Globus pallidus (tissue), 1 donor: ENCODE data around the gene KIAA0040.

ENCODE experiments used
- DNase-seq: peaks from one replicate; pipeline ENCODE4 v3.0.0-alpha.2; 2015; ENCODE audit warnings: low spot score

Gene KIAA0040

DNA sequence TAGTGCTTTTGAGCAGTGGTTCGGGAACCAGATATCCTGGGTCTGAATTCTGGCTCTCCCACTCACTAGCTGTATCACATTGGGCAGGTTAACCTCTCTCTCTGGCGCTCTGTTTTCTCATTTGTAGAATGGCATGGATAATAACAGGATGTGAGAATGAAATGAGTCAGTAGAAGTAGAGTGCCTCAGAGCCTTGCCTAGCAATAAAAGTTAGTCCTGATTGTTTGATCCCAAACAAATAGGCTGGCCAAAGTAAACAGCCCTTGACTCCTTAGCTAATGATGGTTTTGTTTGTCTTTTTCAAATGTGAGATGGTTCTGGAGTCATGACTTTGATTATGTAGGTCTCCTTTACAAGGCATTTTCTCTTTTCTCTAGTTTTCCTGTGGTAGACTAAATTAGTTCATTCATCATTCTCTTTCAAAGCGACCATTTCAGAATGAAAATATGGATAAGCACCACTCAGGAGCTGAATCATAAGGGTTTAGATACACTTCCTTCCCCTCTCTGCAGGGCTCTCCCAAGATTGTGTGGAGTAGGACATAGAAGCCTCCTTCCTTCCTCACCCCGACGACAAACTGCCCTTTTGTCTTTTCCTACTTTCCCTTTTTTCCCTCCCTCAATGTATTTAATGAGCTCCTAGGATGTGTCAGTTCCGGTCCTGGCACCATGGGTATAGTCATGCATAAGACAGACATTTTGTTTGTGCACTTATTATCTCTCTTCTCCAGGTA lies 23.1 kb downstream of the KIAA0040 start:
- DNase-seq: no peak

DNA sequence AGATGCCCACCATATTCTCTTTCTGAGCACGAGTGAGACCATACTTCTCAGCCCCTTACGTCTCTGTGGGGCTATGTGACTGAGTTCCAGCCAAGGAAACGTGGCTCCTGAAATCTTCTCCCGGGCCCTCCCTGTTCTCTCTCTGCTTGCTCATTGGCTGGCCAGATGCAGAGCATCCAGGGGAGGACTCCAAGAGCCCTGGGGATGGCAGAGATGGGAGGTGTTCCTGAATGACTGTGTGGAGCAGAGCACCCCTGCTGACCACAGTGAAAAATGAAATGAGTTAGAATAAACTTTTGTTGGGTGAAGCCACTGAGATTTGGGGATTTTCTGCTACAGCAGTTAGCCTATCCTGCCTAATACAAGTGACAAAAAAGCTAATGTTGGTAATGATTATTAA lies 23.8 kb downstream of the KIAA0040 start:
- DNase-seq: no peak

DNA sequence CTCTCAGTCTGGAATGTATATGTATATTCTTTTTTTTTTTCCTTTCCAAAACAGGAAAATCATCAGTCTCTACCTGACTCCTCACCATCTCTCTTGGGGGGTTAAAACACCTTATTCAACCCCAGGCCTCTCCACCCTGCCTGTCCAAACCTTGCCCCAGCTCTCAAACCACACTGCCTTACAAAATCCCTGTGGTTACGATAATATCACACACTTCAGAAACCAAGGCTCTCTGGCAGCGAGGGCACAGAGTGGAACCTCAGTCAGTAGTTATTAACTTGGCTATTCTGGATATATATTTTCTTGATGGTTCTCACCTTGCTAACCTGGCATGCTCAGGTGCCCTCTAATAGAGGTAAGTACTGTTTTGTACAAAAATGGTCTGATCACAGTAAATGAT lies 24.7 kb downstream of the KIAA0040 start:
- DNase-seq: no peak

DNA sequence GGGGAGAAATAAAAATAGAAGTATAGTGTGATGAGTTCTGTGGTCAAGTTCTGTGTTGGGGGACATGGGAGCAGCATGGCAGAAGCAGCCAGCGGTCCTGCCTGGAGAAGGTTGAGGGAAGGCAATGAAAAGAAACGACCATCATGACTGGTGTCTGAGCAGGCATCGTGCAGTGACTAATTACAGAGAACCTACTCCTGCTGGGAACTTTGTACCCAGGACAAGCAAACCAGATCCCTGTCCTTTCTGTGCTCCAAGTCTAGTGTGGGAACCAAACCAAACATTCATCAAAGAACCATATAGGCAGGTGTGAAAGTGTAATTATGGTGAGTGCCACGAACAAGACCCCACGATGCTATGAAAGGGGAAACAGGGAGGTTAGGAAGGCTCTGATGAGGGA lies 25.8 kb downstream of the KIAA0040 start:
- no peak for DNase-seq

- DNase-seq: no peak
These were observed 27.8 kb downstream of the KIAA0040 start for GRCh38 chr1:175164751-175165150.

DNA sequence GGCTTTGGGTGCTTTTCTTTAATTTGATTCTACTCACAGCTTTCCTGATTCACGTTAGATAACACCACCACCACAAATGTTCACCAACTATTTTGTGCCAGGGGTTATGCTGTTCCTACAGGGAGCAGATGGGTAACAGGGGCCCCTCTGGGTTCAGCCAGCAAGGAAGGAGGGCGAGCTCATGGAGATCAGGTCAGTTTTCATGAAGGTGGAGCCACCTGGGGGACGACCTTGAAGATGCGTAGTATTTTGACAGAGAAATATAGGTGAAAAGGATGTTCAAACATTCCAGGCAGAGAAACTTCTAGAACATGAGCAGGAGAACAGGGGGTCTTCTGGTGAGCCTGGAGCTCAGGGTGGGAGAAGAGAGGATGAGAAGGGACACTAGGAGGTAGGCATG lies 28.9 kb downstream of the KIAA0040 start:
- no peak for DNase-seq

GRCh38 chr1:175162955-175163354 lies 29.6 kb downstream of the KIAA0040 start:
- no peak for DNase-seq

GRCh38 chr1:175158170-175158591 lies 34.4 kb downstream of the KIAA0040 start:
- no peak for DNase-seq

- no peak for DNase-seq
These were observed 35.4 kb downstream of the KIAA0040 start for GRCh38 chr1:175157200-175157599.

DNA sequence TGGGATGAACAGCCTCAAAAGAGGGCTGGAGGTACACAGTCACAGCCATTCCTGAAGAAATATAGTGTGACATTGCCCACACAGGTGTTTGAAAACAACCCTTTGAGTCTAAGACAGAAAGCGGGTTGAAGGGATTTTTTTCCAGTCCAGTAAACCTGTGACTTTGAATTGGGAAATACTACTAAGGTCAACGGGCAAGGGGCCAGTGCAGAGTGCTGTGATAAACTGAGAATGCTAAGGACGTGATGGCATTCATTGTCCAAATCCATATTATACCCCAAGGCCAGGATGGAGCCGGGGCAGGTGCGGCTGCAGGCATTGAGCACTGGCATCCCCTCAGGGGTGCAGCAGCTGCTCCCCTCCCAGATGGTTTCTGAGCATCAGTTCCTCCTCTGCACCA lies 36.6 kb downstream of the KIAA0040 start:
- DNase-seq: no peak

GRCh38 chr1:175155473-175155856 lies 37.1 kb downstream of the KIAA0040 start:
- DNase-seq: no peak

DNA sequence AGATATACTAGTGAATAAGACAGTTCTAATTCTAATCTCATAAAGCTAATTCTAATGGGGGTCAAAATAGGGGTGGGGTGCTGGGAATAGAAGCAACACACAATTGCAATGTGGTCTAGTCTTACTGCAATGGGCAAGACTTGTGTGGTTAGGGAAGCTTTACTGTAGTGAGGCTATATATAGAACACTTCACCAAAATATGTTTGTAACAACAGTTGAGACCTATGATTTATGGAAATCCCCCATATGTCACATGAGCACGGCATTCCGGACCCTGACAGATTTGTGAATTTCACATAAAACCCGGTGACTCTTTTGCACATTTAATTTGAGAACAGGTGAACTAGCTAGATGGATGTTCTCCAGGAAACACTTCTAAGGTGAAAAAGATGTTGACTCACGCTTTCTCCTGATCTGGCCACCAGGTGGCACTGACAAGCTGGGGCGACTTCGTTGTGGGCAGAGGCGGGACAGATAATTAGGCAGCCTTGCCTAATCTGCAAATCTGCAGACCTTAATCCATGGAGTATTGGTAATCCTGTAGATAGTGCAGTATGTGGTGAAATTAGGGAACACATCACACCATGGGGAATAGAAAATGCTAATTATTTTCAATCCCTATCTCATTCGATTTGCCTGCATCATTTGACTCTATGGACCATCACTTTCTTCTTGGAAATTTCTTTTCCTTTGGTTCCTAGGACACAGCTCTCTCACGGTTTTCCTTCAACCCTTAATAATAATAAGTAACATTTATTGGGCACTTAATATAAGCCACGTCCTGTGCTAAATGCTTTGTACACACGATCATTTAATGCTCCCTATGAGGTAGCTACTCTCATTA lies 37.7 kb downstream of the KIAA0040 start:
- DNase-seq: peak; percentile 40

GRCh38 chr1:175152006-175152652 lies 40.4 kb downstream of the KIAA0040 start:
- peak; percentile 54 for DNase-seq

GRCh38 chr1:175150596-175151319 lies 41.8 kb downstream of the KIAA0040 start:
- no peak for DNase-seq

DNA sequence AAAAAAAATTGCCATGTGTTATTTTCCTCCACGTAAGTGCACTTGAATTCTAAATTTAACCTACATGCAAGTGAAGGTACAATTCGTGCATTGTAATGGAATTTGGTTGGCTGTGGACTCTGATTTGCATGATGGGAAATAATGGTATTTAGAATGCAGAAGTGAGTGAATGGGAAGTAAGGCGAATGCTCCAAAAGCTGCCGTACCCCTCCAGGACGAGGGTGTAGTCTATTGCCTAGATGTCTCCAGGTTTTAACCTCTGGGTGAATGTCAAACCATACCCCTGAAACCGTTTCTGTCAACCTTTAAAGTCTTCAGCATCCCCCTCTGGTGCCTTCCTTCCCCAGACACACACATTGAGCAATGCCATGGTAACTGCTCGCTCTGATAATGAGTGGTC lies 44.5 kb downstream of the KIAA0040 start:
- DNase-seq: no peak

DNA sequence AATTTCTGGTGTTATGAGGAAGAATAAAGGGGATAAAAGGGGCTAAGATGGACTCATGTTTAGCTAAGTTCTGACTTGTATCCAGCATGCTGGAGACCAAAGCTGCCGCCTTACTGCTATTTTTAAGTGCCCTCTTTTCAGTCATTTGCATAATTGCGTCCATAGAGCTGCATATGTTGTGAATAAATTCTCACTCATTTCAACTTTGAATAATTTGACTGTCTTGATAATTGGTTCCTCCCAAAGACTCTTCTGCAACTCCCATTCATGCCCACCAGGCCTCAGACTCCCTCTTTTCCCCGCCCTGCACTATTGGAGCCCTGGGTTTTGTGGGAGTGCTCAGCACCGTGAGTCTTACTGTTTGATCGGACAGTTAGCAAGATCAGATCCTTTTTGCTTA lies 45.0 kb downstream of the KIAA0040 start:
- DNase-seq: no peak

DNA sequence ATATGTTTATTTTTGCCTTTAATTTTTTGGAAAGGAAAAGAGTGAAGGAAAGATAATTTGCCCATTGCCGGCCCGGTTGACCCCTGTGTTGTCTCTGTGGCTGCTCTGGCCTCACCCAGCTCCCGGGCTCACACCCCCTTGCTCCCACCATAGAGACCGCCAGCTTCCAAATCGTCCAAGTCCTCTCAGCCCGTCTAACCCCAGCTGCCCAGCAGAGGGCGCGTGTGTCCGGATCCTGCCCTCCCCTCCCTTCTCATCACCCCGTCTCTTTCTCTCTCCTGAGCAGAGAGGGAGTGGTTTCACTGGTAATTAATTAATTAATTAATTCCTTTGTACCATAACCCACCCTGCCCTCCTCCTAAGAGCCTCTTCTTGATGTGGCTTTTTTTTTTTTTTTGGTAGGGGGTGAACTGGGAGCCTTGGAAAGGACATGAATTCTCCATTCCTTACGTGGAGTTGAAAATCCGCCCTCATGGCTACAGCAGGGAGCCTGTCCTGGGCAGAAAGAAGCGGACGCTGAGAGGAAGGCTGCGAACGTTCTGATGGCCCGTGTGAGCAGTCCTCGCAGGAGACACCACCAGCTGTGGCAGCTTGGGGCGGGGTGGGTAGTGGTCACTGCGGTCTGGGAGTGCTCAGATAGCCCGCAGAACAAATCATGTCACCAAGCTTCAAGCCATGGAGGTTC lies 45.9 kb downstream of the KIAA0040 start:
- DNase-seq: peak; percentile 13

GRCh38 chr1:175145899-175146528 lies 46.6 kb downstream of the KIAA0040 start:
- no peak for DNase-seq

- no peak for DNase-seq
These were observed 54.0 kb downstream of the KIAA0040 start for GRCh38 chr1:175138579-175138978.

DNA sequence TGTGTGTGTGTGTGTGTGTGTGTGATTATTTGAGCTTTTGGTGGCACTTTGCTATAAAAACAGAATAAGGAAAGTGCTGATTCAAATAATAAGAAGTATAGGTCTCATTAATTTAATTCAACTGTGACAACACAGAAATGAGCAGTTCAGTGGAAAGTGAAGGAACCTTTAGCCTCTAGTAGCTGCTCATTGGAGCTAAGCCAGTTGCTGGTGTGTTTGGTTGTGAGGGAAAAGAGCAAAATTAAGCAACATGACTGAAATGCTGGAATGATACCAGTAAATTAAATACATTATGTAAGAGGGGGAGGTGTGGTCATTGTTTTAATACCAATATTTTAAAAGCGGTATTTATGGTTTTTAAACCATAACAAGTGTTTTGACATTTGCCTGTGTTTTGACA lies 55.2 kb downstream of the KIAA0040 start:
- no peak for DNase-seq

DNA sequence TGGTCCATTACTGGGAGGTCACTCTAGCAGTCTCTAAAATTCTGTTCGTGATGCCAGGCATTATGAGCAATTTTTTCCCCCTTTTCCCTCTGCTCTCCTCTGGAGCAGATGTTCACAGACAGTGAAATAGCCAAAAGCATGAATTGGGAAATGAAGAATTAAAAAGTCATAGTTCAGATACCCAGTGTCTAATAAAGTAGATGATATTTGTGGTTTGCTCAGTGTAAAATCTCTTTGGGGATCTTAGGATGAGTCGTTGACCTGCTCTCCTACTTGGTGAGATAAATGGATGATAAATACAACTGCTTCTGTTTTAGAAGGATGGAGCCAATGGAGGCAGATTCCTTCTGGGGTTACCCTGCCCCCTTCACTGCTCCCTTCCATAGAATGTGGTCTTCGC lies 56.3 kb downstream of the KIAA0040 start:
- DNase-seq: no peak
